HepG2 (cell line): ENCODE measurements around the gene SNRPD3. TPM values are rescaled to one million over a fixed set of nuclear protein-coding genes. Genes with fewer than 3 reads are reported as not detected.

Experiments
- ARNT2 ChIP-seq: sonication (generic); formaldehyde crosslinking; IDR thresholded peaks from 2 replicates; pipeline ENCODE4 v1.8.0; 2022; ENCODE audit warnings: mild to moderate bottlenecking, low read depth, missing genetic modification reagents, moderate library complexity
- DDIT3 ChIP-seq: sonication (generic); formaldehyde crosslinking; IDR thresholded peaks from 2 replicates; pipeline ENCODE4 v1.4.0; 2020; ENCODE audit warnings: mild to moderate bottlenecking, missing genetic modification reagents
- EP300 ChIP-seq, 3 experiments: sonication (generic) in 1 of 3; formaldehyde crosslinking in 1 of 3; IDR thresholded peaks; 2 replicates each; pipeline versions ENCODE4 v1.5.1 to v1.6.1; 2011 to 2020; ENCODE audit warnings: low read depth in 2 of 3, low read length in 2 of 3, borderline replicate concordance in 1 of 3, improper control_type of control experiment in 1 of 3, mild to moderate bottlenecking in 1 of 3, missing genetic modification reagents in 1 of 3, moderate library complexity in 1 of 3
- KAT7 ChIP-seq: IDR thresholded peaks from 2 replicates; pipeline ENCODE4 v1.6.1; 2018; ENCODE audit warnings: borderline replicate concordance, missing compliant biosample characterization
- MXD1 ChIP-seq: sonication (generic); formaldehyde crosslinking; IDR thresholded peaks from 2 replicates; pipeline ENCODE4 v1.4.0; 2020; ENCODE audit warnings: mild to moderate bottlenecking, missing genetic modification reagents
- MXD4 ChIP-seq: IDR thresholded peaks from 2 replicates; pipeline ENCODE4 v1.6.1; 2016; ENCODE audit warnings: mild to moderate bottlenecking, missing biosample characterization, missing genetic modification reagents
- PPARG ChIP-seq: conservative IDR thresholded peaks from 2 replicates; pipeline ENCODE4 v1.6.1; 2016; ENCODE audit warnings: missing biosample characterization, missing genetic modification reagents
- RBM22 ChIP-seq: fragments of 200-400 bp; formaldehyde crosslinking; optimal IDR thresholded peaks from 2 replicates; pipeline ENCODE3; 2017; ENCODE audit warnings: mild to moderate bottlenecking, low read length, moderate library complexity
- RXRB ChIP-seq: IDR thresholded peaks from 2 replicates; pipeline ENCODE4 v1.6.1; 2016; ENCODE audit warnings: borderline replicate concordance, missing genetic modification reagents, missing compliant biosample characterization
- SPEN ChIP-seq: sonication (generic); formaldehyde crosslinking; IDR thresholded peaks from 2 replicates; pipeline ENCODE4 v1.5.1; 2020; ENCODE audit warnings: low read depth, mild to moderate bottlenecking, missing genetic modification reagents
- ZBTB43 ChIP-seq: sonication (generic); formaldehyde crosslinking; conservative IDR thresholded peaks from 2 replicates; pipeline ENCODE4 v1.4.0; 2020; ENCODE audit warnings: missing genetic modification reagents
- ZC3H13 ChIP-seq: sonication (generic); formaldehyde crosslinking; IDR thresholded peaks from 2 replicates; pipeline ENCODE4 v1.8.1; 2023; ENCODE audit warnings: mild to moderate bottlenecking, missing genetic modification reagents, moderate library complexity
- ZKSCAN1 ChIP-seq: fragments of 150-350 bp; IDR thresholded peaks from 2 replicates; pipeline ENCODE4 v1.6.1; 2014; ENCODE audit warnings: low read length
- ZMYM2 ChIP-seq: sonication (generic); formaldehyde crosslinking; IDR thresholded peaks from 2 replicates; pipeline ENCODE4 v1.8.0; 2022; ENCODE audit warnings: mild to moderate bottlenecking, missing genetic modification reagents
- ZNF121 ChIP-seq: sonication (generic); formaldehyde crosslinking; IDR thresholded peaks from 2 replicates; pipeline ENCODE4 v1.5.0; 2020; ENCODE audit warnings: mild to moderate bottlenecking, missing genetic modification reagents
- ZNF260 ChIP-seq: sonication (generic); formaldehyde crosslinking; IDR thresholded peaks from 2 replicates; pipeline ENCODE4 v1.4.0; 2020; ENCODE audit warnings: missing genetic modification reagents, low read depth, mild to moderate bottlenecking, borderline replicate concordance
- ZNF770 ChIP-seq: sonication (generic); formaldehyde crosslinking; IDR thresholded peaks from 2 replicates; pipeline ENCODE4 v1.5.0; 2020; ENCODE audit warnings: mild to moderate bottlenecking, missing genetic modification reagents
- ZNF782 ChIP-seq: sonication (generic); formaldehyde crosslinking; IDR thresholded peaks from 2 replicates; pipeline ENCODE4 v1.4.0; 2020; ENCODE audit warnings: missing genetic modification reagents, mild to moderate bottlenecking, borderline replicate concordance
- ZSCAN21 ChIP-seq: sonication (generic); formaldehyde crosslinking; IDR thresholded peaks from 2 replicates; pipeline ENCODE4 v1.8.0; 2022; ENCODE audit warnings: mild to moderate bottlenecking, missing genetic modification reagents, moderate library complexity, borderline replicate concordance
- ZSCAN29 ChIP-seq: sonication (generic); formaldehyde crosslinking; conservative IDR thresholded peaks from 2 replicates; pipeline ENCODE4 v1.4.0; 2020; ENCODE audit warnings: mild to moderate bottlenecking, missing genetic modification reagents
- polyA plus RNA-seq, 8 experiments: library from polyadenylated mRNA; depleted of rRNA in 3 of 8; stranded (reverse) in 7 of 8; unstranded in 1 of 8; fragments of >200 nt; fragmentation: Illumina TruSeq in 4 of 8; extraction: Trizol in 4 of 8; gene quantifications; 2 replicates each; pipeline versions ENCODE4 v1.2.1 to v1.2.3, GENCODE V29; 2011 to 2016; ENCODE audit warnings: low read depth in 4 of 8, missing spikeins in 1 of 8, mixed read lengths in 1 of 8; ENCODE audit not compliant: insufficient read depth in 1 of 8
- total RNA-seq, 5 experiments: library from RNA; depleted of rRNA; stranded (reverse); fragments of >200 nt; fragmentation: Illumina TruSeq; extraction: Trizol; gene quantifications; 2 replicates each; pipeline ENCODE4 v1.2.3, GENCODE V29; 2016; ENCODE audit warnings: low read depth in 1 of 5
- TF ChIP-seq, protein P1 (sequence below): sonication (generic); formaldehyde crosslinking; IDR thresholded peaks from 2 replicates; pipeline ENCODE4 v1.5.1; 2020; ENCODE audit warnings: mild to moderate bottlenecking, moderate library complexity, missing genetic modification reagents
- TF ChIP-seq, protein P2 (sequence below): sonication (generic); formaldehyde crosslinking; IDR thresholded peaks from 2 replicates; pipeline ENCODE4 v1.5.1; 2020; ENCODE audit warnings: missing genetic modification reagents, mild to moderate bottlenecking, borderline replicate concordance

SNRPD3 gene
- total and polyA plus RNA-seq, 2 of the 13 experiments (the other 11 are each of a cell fraction or from before 2014, with no cell fraction given) = 110 to 209 TPM

DNA sequence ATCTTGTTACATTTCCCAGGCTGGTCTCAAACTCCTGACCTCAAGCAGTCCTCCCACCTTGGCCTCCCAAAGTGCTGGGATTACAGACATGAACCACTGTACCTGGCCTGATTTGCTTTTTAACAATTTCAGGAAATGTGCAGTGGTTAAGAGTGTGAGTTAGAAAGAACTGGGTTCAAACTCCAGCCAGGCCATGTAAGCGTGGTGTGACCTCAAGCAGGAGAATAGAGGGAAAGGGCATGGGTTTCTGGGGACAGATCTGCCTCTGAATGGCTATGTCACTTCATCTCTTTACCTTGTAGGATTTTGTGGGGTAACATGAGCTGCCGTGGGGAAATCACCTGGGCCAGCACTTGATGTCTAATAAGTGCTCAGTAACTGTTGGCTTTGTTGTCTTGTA, 9.3 kb downstream of the SNRPD3 start (continued):
- TF ChIP-seq ARNT2 (0 out of 2 replicates have a peak, but pooled peaks have one; percentile 28), ZBTB43 (CRISPR knock-in tag) (no peak), ZNF121 (CRISPR knock-in tag) (peak; percentile 12; the same call in 1 of the 2 replicates), ZNF260 (CRISPR knock-in tag) (no peak), EP300 (IDR thresholded peaks at IDR 0.05; ENCODE audit: low read depth in 2 of 2, low read length in 2 of 2) (no peak), EP300 (CRISPR knock-in tag; IDR thresholded peaks at IDR 0.05; ENCODE audit: borderline replicate concordance) (no peak), ZNF782 (CRISPR knock-in tag) (no peak), MXD1 (CRISPR knock-in tag) (no peak), SPEN (CRISPR knock-in tag) (no peak), KAT7 (CRISPR knock-in tag) (no peak), MXD4 (no peak), ZSCAN21 (CRISPR knock-in tag) (no peak), PPARG (CRISPR knock-in tag) (0 out of 2 replicates have a peak, but pooled peaks have one; percentile 26), DDIT3 (CRISPR knock-in tag) (no peak), ZMYM2 (CRISPR knock-in tag) (0 out of 2 replicates have a peak, but pooled peaks have one; percentile 48), RBM22 (peak; percentile 31), ZSCAN29 (no peak), ZKSCAN1 (no peak), RXRB (peak; percentile 47; the same call in 1 of the 2 replicates), ZC3H13 (CRISPR knock-in tag) (no peak), ZNF770 (peak; percentile 78)
- TF ChIP-seq, protein P1, sequence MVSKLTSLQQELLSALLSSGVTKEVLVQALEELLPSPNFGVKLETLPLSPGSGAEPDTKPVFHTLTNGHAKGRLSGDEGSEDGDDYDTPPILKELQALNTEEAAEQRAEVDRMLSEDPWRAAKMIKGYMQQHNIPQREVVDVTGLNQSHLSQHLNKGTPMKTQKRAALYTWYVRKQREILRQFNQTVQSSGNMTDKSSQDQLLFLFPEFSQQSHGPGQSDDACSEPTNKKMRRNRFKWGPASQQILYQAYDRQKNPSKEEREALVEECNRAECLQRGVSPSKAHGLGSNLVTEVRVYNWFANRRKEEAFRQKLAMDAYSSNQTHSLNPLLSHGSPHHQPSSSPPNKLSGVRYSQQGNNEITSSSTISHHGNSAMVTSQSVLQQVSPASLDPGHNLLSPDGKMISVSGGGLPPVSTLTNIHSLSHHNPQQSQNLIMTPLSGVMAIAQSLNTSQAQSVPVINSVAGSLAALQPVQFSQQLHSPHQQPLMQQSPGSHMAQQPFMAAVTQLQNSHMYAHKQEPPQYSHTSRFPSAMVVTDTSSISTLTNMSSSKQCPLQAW (CRISPR knock-in tag) = 0 out of 2 replicates have a peak, but pooled peaks have one; percentile 27
- TF ChIP-seq, protein P2, sequence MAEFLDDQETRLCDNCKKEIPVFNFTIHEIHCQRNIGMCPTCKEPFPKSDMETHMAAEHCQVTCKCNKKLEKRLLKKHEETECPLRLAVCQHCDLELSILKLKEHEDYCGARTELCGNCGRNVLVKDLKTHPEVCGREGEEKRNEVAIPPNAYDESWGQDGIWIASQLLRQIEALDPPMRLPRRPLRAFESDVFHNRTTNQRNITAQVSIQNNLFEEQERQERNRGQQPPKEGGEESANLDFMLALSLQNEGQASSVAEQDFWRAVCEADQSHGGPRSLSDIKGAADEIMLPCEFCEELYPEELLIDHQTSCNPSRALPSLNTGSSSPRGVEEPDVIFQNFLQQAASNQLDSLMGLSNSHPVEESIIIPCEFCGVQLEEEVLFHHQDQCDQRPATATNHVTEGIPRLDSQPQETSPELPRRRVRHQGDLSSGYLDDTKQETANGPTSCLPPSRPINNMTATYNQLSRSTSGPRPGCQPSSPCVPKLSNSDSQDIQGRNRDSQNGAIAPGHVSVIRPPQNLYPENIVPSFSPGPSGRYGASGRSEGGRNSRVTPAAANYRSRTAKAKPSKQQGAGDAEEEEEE (CRISPR knock-in tag) = no peak
